Activated naive CD8-positive, alpha-beta T cell treated with anti-CD3 and anti-CD28 coated beads, Interleukin-2, amount 50 U/mL, for 16 hours (primary cell): Measurements from ENCODE around the gene NCOA5.

Experiments
- DNase-seq: peaks from one replicate; pipeline ENCODE4 v3.0.0-alpha.2; 2020; ENCODE audit warnings: low read depth, low spot score

Gene NCOA5

GRCh38 chr20:46089417-46090388 is at the start of gene NCOA5:
Gene NCOA5, minus strand, starts transcription at chr20:46089962. Its CDS starts 10,538 bp downstream, at chr20:46079424.
- peak; percentile 89 for DNase-seq

- DNase-seq: no peak
These were observed 49.6 kb upstream of the NCOA5 start for GRCh38 chr20:46139266-46139889.

GRCh38 chr20:46137816-46138215 is 48.1 kb upstream of the NCOA5 start:
- no peak for DNase-seq

GRCh38 chr20:46135856-46136633 is 46.3 kb upstream of the NCOA5 start:
- DNase-seq: no peak

- DNase-seq: no peak
These were observed 45.0 kb upstream of the NCOA5 start for GRCh38 chr20:46134716-46135115.

- no peak for DNase-seq
These were observed 44.3 kb upstream of the NCOA5 start for GRCh38 chr20:46133886-46134654.

GRCh38 chr20:46132705-46133120 is 43.0 kb upstream of the NCOA5 start:
- DNase-seq: no peak

- no peak for DNase-seq
These were observed 41.6 kb upstream of the NCOA5 start for GRCh38 chr20:46131396-46131795.

- DNase-seq: no peak
These were observed 40.8 kb upstream of the NCOA5 start for GRCh38 chr20:46130534-46130933.

- no peak for DNase-seq
These were observed 40.3 kb upstream of the NCOA5 start for GRCh38 chr20:46129955-46130481.

- no peak for DNase-seq
These were observed 38.8 kb upstream of the NCOA5 start for GRCh38 chr20:46128310-46129151.

GRCh38 chr20:46127396-46128010 is 37.7 kb upstream of the NCOA5 start:
- no peak for DNase-seq

GRCh38 chr20:46126440-46127056 is 36.8 kb upstream of the NCOA5 start:
- no peak for DNase-seq

GRCh38 chr20:46123482-46124245 is 33.9 kb upstream of the NCOA5 start:
- DNase-seq: no peak

- DNase-seq: no peak
These were observed 33.0 kb upstream of the NCOA5 start for GRCh38 chr20:46122516-46123481.

- DNase-seq: no peak
These were observed 32.3 kb upstream of the NCOA5 start for GRCh38 chr20:46122071-46122470.
